Stimulated activated CD4-positive, alpha-beta T cell treated with anti-CD3 and anti-CD28 coated beads, Interleukin-12 subunit alpha, Interleukin-12 subunit beta, amount 100 ng/mL, for 24 hours (primary cell): ENCODE measurements around the gene ASAP2.

Experiments
- DNase-seq, 2 experiments: peaks; one replicate each; pipeline ENCODE4 v3.0.0-alpha.2; 2020; ENCODE audit warnings: low read depth in 2 of 2

The ASAP2 gene

DNA sequence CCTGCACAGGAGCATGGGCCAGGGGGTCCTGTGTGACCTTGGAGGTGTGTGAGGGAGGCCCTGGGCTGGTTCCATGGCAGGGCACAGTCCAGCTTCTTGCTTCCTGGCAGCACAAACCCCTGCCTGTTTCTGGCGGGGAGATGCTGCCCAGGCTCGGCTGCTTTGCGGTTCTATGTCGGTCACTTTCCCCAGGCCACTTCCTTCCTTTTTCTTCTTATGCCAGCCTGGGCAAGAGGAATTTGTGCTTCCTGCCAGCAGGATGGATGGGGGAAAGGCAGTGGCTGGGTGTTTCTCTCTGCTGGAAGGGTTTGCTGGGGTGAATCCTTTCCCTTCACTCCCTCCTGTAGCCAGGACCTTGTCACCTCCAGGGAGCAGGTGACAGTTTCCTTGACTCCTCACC is 24.3 kb downstream of the ASAP2 start:
- DNase-seq: no peak

DNA sequence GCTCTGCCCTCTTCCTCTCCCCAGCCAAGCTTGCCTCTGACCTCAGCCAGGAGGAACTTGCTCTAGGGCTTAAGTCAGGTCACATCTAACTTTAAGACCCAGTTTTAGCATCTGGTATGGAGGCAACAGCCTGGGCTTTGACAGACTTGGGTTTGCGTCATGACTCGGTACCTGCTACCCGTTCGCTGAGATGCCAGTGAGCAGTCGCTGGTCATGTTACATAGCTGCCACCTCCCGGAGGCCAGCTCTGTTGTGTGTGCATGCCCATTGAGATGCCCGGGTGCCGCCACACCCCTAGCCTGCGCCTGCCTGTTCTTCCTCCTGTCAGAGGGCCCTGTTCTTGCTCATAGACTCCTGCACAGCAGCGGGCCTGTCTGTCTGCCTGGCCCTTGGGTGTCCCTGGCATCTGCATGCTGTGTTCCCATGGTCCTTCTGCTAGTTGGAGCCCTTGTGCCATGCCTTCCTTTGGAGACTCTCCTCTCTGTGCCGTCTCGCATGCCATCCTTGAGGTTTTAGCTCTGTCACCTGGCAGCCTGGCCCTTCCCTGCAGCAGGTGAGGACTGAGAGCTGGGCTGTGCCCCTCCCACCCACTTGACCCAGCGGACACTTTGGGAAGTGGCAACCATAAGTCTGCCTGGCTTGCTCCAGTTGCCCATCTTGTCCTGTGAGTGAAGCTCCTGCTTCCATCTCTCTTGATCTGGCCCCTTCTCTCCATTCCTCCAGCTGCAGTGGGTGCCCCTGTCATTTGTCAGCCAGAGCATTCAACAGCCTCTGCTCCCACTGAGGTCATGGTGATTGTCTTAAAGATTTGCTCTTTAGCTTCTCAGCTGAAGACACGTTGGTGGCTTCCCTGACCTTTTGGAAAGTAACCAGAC is 24.9 kb downstream of the ASAP2 start:
- no peak for DNase-seq

DNA sequence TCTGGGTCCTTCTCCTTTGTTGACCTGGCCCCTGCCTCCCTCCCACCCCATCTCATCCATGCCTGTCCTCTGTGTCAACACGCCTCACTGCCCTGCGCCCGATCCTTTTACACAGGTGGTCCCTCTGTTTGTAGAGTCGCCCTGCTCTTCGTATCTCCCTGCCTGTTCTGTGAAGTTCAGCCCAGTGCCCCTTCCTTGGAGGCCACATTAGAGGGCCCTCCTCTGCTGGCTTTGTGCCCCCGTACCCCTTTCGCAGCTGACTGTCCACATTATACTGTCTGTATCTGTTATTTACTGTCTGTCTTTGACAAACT is 25.5 kb downstream of the ASAP2 start:
- DNase-seq: no peak

DNA sequence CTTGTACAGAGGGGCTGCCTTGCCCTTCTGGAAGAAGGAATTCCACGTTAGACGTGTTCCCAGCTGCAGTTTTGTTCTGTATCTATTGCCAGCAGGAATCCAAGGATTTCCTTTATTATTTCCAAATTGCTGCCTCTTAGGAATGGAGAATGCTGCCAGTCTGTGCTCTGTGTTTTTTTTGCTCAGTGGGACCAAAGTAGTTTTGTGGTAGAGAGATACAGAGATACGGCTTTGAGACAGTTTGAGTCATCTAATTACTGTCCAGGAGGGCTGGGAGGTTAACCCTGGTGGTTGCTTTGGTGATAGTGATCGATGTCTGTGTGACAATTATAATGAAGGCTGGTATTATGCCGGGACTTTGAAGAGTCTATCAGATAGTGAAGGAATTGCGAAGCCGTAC is 26.3 kb downstream of the ASAP2 start:
- no peak for DNase-seq

DNA sequence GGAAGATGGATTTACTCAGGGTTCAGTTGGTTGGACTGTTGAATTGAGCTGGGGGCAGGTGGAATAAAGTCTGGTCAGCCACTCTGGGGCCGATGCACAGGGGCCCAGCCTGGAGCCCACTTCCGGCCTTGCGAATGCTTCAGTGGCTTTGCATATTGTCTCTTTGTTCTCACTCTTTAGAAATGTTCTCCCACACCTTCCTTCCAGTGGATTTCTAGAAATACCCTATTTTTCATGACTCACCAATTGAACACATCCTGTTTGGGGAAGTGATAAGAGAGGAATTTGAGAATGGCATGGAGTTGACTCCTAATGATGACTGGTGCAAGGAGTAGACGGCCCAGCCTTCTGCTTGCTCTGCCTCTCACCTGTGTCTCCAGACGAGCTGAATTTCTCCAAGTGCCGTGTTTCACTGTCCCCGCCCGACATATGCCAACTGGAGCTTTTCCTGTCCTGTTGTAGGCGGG is 28.1 kb downstream of the ASAP2 start:
- DNase-seq: no peak

DNA sequence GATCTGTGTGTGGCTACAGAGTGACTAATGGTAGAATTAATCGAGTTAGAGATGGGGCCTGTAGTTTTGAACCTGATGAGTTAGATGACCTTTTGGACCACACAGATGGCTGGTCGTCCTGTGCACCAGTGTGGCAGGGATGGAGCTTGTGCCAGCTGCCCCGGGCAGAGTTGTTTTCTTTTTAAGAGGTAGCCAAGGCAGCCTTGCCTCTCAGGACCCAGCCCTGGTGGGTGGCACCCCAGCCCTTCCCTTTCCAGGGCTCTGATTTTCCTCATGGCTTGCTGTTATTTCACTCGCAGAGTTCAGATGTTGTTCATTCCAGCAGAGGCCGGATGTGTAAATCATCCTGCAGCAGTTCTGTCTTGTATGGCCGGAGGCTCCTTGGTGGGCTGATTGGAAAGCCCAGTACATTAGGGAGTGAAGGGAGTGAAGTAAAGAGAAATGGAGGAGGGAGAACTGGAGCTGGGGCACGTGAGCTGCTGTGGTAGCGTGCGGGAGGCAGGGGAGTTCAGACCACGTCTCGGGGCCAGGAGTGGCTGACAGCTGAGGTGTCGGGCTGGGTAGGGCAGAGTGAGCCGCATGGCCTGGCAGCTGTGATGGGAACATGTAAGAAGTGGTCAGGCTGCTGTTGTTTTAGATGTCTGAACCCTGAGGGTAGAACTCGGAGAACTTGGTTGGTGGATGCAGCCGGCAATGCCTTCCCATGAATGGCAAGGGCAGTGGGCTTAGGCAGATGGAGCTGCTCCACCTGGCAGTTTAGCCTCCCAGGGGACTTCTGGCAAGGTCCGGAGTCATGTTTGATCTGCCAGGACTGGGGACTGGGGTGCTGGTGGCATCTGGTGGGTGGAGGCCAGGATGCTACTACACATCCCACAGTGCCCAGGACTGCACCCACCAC is 28.8 kb downstream of the ASAP2 start:
- no peak for DNase-seq

DNA sequence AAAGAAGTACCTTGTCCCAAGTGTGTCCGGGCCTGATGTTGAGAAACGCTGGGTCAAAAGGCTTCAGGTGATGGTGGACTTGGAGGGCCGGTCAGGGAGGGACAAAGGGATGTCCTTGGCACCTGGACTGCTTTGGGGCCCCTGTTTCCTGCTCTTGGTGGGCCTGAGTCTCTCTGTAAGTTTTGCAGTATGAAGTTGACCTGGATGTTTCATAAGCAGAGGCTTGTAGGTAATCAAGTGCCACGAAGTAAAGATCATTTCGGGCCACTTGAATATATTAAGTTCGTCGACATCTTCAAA is 29.4 kb downstream of the ASAP2 start:
- DNase-seq: no peak

DNA sequence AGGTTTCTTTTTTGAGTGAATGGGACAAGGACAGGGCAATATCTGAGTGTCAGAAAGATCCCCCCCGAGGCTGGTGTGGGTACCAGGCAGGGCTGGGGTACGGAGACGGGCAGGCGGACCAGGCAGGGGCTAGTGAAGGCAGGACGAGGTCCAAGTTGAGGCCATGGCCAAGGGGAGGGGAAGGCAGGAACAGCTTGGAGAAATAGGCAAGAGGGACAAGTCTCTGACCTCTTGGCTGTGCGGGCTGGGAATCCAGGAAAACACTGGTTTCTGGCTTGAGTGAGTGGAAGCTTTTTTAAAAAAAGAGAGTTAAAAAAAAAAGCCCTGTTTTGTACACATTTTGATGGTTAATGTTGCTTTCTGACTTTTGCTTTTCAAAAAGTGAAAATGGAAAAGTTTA is 30.3 kb downstream of the ASAP2 start:
- no peak for DNase-seq

DNA sequence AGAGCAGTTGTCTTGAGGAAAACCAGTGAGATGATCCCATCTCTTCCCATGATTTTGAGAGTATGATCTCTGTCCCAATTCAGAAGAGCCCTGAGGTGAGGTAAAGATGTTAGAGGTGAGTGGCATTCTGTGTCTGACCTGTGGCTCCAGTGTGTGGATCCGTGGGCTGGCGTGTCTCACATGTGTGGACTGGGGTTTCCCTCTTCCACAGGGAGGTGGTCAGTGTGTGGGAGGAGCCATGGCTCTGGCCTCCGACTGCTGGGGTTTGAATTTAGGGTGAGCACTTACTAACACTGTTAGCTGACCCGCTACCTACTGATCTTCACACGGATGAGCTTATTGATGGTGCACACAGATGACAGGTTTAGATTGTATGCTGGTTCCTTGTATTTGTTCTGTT is 31.2 kb downstream of the ASAP2 start:
- DNase-seq: no peak

DNA sequence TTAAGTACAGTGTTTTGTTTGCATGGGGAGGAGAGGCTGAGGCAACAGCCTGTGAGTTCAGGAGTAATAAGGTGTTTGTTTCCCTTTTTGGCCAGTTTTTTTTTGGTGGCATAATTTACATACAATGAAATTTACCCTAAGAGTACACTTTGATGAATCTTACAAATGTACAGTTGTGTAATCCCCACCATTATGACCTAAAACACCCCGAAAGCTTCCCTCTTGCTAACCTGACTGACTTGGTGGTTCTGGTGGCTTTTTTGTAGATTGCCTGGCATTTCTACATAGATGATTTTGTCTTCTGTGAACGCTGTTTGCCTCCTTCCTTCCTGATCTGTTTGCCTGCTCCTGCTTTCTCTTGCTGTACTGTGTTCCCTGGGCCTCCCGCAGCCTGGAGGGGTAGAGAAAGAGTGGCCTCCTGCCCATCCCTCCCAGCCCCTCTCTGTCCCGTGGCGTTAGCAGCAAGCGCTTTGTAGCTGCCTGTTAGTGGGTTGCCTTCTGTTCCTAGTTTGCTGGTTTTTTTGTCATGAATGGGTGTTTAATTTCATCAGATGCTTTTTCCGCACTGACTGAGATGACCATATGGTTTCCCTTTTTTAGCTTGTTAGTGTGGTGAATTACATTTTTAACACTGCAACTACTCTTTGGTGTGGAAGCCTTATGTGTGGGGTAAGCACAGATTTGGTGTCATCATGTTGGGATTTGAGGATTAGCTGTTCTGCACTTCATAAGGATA is 32.1 kb downstream of the ASAP2 start:
- DNase-seq: no peak

DNA sequence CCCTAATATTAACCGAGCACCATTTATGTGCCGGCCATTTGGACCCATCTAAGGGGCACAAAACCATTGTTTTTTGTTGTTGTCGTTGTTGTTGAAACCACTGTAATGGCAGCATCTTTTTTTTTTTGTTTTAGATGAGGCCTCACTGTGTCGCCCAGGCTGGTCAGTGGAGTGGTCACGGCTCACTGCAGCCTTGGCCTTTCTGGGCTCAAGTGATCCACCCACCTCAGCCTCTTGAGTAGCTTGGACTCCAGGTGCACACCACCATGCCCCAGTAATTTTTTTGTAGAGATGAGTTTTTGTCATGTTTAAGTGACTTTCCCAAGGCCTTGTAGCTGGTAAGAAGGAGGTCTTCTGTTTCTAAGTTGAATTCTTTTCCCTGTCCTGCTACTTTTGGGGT is 33.0 kb downstream of the ASAP2 start:
- no peak for DNase-seq

DNA sequence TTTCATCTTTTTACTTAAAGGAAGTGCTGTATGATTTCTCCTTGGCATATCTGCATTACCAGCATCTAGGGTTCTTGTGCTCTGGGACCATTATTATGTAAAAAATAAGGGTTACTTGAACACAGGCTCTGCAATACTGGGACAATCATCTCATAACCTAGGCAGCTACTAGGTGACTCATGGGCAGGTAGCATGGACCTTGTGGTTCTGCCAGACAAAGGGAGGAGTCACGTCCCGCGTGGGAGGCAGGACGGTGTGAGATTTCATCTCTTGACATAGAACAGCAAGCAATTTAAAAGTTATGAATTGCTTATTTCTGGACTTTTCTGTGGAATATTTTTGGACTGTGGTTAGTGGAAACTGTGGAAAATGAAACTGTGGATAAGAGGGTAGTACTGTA is 34.1 kb downstream of the ASAP2 start:
- DNase-seq: no peak

DNA sequence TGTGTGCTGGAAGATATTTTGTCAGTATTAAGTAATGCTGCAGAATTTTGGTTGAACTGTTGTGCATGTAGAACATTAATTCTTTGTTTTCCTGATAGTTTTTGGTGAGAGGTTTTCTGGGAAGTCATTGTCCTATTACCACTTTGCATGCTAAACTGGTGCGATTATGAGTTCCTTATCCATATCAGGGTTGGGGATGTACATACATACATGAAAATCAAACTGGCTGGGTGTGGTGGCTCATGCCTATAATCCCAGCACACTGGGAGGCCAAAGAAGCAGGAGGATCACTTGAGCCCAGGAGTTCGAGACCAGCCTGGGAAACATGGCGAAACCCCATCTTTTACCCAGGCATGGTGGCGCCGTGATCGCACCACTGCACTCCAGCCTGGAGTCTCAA is 34.6 kb downstream of the ASAP2 start:
- DNase-seq: no peak

DNA sequence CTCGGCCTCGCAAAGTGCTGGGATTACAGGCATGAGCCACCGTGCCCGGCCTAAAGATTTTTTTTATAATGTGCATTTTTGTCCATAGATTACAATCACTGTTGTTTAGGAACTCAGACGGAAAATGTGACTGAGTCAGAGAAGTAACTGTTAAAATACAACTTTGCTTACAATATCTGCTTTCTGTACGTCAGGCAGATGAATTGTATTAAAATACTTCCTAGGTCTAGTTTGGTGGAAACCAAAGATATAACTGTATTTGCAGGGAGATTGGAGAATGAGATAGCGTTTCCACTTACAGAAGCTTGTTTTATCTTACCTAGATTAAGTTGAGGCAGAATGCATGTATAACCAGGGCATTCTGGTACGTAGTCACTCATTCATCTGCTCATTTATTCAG is 36.7 kb downstream of the ASAP2 start:
- no peak for DNase-seq

DNA sequence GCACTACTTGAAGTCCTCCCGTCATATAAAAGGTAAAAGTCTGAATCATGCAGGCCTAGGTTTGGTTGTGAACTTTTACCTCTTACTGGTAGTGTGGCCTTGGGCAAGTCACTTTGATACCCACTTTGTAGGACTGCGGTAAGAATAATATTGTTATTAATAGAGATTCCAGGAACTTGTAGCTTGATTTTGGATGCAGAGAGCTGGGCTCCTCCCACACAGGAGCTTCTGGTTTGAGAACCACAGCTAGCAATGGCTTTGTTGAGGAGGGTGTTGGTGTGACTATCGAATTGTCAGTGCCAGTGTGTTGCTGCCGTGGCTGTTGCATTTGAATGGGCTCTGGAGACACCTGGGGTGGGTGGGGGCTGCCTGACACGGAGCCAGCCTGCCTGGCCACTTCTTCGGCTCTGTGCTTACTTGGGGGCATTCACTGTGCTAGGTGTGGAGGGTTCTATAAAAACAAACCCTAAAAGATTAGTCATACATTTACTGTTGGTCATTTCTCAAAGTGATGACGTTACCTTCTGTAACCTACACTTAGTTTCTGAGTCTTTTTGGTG is 38.5 kb downstream of the ASAP2 start:
- no peak for DNase-seq

DNA sequence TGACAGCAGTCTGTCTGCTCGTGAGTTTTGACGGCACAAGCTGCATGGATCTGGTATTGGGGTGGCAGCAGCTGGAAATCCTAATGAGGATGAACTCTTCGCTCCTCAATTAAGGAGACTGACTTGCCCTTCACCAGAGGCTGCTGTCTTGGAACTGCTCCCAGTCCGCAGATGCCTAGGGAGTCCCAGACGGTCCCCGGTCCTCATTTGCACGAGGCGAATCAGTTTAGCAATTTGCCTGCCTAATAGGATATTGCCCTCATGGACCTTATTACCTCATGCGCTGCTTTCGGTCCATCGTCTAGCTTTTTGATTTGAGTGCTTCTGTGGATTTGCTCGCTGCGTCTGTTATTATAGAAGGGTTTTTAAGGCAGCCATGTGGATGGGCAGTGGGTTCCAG is 40.6 kb downstream of the ASAP2 start:
- no peak for DNase-seq

DNA sequence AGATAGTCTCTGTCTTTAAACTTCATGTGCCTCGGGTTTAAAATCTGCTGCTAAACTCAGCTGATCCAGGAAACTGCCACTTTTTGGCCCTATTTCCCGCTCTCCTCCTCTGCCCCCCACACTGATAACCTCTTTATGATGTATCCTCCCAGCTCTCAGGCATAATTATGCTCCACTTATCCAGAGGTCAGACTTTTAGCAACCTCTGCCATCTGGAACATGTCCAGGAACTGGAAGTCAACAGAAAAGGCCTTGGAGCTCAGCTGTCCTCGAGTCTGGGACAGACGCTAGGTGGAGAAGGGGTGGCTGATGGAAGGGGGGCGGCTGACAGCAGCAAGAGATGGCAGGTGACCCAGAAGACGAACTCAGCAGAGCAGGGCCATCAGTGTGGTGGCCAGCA is 41.2 kb downstream of the ASAP2 start:
- no peak for DNase-seq

DNA sequence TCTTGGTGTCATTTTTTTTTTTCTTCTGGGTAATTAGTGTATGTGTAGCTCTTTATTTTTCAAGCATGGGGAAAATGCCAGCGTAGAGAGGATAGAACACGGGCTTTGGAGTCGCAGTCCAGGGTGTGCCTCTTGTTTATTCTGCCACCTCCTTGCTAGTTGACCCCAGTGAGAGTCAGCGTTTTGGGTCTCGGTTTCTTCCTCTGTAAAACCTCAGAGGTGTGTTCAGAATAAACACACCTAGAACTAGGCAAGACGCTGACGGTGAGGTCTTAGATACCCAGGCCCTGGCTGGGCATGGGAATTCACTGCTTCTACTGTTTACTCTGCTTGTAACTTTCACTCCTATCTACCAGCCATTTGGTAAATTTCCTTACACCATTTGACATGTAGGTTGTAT is 41.8 kb downstream of the ASAP2 start:
- DNase-seq: no peak

DNA sequence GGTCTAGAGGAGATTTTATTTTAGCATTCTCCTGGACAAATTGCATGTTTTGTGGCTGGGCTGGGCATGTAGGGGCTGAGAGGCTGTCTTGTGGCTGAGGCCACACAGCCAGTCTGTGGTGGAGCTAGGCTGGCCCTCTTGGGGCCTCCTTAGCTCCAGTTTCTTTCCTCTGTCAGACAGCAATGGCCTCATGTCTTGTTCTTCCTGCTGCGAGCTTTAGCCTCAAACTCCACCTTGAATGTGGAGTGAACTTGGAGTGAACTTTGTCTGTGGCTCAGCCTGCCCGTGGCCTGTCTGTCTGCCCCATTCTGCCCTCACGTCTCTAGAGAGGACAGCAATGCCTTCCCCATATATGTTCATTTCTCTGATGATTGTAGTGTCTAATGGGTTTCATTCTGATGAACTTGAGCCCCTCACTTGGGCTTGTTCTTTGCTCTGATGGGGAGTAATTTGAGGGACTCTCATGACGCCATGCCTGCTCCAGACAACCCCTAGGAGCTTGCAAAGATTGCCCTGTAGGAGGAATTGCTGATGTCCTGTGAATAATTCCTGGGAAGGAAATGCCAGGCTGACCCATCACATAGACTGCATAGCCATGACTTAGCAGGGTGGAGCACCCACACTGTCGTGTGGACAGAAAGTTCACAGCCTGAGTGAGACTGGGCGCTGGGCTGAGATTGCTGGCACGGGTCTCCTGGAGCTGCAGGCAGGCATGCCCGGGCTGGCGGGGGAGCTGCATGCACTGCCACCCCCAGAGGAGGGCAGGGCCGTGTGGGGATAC is 42.6 kb downstream of the ASAP2 start:
- DNase-seq: no peak

DNA sequence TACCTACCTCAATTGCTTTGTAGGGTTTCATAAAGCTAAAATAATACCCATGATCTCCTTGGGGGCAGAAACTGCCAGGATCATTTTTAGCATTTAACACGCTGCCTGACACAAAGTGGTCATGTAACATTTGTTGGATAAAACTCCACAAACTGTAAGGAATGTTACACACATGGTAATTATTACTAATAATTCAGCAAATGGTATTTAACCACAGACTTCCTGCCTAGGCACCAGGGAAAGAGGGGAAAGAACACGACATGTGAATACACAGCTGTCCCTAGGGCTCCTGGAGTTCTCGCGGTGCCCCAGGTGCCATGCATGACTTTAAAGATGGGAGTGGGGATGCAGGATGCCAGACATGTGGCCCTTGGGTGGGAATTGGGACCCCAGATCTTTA is 43.5 kb downstream of the ASAP2 start:
- no peak for DNase-seq

DNA sequence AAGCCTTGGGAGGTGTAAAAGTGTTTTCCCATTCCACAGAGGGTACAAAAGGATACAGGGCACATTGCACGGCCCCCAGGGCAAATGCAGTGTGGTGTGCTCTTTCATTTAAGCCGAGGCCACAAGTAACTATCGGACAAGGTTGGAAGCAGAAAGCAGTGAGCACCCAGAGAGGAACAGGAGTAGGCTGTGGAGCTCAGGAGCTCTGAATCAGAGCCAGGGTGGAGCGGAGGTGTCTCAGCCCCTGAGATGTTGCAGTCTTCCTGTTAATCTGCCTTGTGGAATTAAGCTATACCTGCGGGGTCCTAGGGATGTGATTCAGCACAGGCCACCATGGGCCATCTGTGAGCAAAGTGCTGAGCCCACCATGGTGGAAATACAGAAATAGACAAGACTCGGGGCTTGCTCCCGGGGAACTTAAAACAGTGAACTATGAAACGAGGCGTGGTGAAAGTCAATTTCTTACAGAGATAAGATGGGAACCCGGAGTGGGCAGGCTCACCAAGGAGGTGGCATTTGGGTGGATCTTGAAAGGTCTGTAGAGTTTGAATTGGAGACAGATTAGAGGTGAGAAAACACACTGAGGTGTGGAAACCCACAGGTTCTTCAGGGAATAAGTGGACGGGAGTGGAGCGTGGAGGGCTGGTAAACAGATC is 44.0 kb downstream of the ASAP2 start:
- DNase-seq: no peak
